Stimulated activated CD4-positive, alpha-beta T cell treated with anti-CD3 and anti-CD28 coated beads, Interleukin-1b, Interleukin-23, amount 100 ng/mL, for 24 hours (primary cell): ENCODE measurements around the gene XCL2.

Experiments
- DNase-seq, 4 experiments: peaks; one replicate each; pipeline ENCODE4 v3.0.0-alpha.2; 2020; ENCODE audit warnings: low read depth in 4 of 4, low spot score in 1 of 4

XCL2 gene

GRCh38 chr1:168518201-168518689 lies 25.6 kb downstream of the XCL2 start:
- DNase-seq = no peak

GRCh38 chr1:168514455-168514854 lies 29.3 kb downstream of the XCL2 start:
- no peak for DNase-seq

GRCh38 chr1:168513656-168514404 lies 30.0 kb downstream of the XCL2 start:
- DNase-seq = no peak

GRCh38 chr1:168512864-168513595 lies 30.8 kb downstream of the XCL2 start:
- no peak for DNase-seq

DNA sequence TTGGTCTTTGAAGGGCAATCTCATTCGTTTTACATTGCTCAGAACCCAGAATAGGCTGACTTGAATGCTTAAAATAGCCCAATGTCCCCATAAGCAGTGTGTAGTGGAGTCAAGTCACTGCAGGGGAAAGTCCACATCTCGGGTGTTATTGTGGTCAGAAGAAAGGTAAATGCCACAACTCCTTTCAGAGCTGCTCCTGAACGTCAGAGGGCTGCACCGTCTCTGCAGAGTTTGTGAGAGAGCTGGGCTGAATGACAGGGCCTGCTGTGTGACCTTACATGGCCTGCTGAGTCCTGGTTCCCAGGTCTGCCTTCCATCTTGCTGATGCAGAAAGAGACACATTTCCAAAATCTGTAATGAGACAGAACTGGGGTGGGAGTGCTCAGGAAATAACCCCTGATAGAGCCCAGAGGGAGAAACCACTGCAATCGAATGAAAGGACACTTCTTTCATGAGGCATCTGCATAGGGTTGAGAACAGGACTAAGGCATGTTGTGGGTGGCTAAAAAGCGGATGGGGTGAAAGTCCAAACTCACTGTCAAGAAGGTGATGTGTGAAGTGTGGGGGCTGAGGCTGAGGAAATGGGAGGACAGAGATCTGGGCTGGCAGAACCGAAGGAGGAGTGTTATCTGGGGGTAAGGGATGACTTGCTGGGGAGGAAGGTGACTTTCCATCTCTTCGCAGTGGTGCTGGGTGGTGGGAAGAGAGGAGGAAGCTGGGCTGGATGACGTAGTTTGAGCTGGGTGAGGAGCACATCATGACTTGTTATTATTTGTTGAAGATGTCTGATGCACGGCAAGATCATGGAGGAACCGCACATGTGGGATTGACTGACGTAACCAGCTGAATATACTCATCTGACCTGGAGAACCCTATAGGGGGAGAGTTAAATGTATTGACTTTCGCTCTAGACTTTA lies 33.7 kb downstream of the XCL2 start:
- DNase-seq = no peak

DNA sequence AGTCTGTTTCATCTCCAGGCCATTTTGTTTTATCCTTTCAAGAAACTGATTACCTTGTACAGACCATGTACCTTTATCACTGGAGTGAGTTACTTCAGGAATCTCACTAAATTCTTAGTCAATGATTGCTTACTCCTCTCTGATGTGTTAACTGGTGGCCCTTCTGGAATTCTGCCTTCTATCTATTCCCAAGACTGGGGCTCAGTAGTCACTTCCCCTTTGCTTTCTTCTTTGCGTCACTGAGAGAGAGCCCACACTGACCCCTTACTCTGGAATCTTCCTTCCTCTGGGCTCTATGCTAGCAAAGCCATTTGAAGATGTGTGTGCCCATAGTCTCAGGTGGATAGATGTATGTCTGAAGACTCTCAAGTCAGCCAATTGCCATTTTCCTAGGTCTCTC lies 34.6 kb downstream of the XCL2 start:
- no peak for DNase-seq

DNA sequence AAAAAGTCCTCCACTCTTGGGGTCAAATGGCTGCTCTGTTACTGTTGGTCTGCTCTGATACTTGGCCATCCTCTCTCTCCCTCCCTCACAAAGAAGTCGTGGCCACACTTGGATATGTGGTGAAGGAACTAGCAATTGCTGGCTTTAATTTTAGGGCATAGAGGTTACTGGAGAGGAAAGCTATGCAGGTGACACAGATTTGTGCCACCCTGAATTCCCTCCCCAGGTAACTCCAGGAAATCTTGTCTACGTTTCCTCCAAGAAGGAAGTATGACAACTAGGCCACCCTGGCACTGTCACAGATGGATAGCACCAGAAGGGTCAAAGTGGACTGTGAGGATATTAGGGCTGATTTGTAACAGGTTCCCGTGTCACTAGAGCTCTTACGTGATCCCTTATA lies 36.0 kb downstream of the XCL2 start:
- DNase-seq = no peak

GRCh38 chr1:168507231-168507630 lies 36.6 kb downstream of the XCL2 start:
- DNase-seq = no peak

DNA sequence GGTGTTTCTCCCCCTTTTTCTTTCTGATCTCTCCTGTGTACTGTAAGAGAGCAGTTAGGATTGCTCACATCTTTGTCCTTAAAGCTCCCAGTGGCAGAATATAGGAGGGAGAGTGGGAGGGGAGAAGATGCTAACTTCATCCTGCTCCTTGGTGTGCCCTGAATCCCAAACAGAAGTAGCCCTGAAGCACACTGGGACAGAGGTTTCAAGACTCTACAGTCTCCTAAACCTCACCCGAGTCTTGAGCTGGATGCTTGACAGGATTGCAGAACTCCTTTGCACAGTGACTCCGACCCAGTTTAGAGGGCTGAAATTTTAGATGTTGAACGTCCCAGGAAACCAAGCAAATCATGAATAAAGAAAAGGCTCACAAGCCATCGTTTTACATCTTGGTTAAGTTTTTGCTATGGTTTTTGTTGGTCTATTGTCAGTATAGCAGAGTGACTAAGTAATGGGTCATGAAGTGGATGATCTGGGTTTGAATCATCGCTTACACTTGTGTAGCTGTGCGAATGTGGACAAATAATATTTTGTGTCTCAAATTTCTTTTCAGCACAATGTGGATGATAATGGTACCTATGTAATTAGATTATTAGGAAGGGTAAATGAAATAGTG lies 37.5 kb downstream of the XCL2 start:
- no peak for DNase-seq

- no peak for DNase-seq
Measured at GRCh38 chr1:168505006-168505405, 38.8 kb downstream of the XCL2 start.

DNA sequence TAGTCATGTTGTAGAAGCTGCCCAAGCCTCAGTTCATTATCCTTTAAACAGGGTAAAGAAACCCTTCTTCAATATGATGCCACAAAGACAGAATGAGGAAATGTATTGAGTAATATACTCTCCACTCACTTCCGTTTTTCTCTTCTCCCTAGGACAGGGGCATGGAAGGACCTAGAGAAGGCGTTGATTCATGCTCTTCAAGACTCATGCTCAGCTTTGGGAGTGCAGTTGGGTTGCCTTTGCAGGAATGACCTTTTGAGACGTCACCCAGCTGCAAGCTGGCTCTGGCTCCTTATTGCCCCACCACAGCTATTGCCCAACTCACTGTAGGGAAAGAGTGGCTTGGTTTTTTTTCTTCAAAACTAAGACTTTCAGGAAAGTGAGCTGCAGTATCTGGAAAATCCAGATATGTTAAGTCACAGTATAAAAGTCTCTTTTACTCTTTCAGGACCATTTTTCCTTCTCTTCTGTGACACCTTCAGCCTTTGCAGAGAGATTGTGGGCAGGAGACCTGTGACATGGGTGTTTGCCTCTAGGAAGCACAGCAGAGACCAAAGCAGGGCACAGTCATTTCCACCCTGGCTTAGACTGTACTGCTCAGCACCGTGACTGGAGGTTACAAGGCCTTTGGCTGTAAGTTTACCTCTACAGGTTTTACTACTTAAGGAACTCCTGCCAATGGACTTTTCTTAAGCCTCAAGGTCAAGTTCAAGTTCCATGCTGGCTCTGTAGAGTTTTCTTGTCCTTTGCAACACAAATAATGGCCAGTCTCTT lies 39.5 kb downstream of the XCL2 start:
- no peak for DNase-seq

GRCh38 chr1:168499688-168500049 lies 44.1 kb downstream of the XCL2 start:
- no peak for DNase-seq

DNA sequence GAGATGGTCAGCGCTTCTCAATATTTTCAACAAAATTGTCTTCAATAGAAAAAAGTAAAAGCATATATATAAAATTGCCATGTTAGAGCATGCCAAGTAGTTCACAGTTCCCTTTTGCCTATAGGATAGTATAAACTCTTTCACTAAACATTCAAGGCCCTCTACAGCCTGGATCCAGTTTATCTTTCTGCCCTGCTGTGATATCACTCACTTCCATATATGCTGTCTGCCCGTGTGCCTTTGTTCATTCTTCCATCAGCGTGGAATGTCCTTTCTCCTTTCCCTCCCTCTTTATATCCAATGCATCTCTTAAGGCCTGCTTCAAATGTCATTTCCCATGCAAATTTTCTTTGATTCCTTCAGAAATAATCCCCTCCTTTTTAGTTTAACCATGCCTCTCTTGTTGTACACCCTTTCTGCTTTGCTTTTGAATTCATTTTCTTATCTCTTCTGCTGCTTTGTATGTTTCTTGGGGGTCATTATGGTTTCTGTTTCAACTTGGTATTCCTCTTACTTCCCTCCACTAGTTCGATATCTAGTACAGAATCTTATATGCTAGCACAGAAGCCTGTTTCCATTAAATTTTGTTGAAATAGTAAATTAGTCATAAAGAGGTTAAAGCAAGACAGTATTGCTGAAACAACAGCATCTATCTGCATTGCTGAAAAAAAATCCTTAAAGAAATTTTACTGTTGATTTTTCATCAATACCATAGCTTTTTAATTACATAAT lies 44.7 kb downstream of the XCL2 start:
- no peak for DNase-seq

DNA sequence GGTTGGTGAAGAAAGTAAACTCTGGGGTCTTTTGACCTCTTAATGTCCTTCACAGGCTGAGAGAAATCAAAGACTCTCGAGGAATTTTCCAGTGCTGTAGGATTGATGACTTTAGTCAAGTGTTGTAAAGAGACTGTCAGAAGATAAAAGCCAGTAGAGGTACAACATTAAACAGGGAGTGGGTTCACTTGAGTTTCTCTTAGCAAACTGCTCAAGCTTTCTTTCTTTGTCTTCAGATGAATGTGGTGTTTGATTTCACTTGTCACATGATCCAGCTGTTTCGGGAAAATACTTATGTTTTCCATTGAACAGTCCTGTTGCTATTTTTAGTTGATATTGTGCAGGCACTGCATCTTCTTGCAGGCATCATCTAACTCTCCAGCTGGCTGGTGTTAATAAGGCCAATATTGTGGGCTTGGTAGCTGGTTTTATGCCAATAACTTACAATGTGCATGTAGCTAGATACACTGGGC lies 45.6 kb downstream of the XCL2 start:
- no peak for DNase-seq

- DNase-seq = no peak
Measured at GRCh38 chr1:168497376-168497950, 46.3 kb downstream of the XCL2 start.

- DNase-seq = no peak
Measured at GRCh38 chr1:168491527-168492164, 52.2 kb downstream of the XCL2 start.
